Glutamatergic neuron (in vitro differentiated cells): ENCODE measurements around the gene PLEKHN1. TPM values are rescaled to one million over a fixed set of nuclear protein-coding genes. Genes with fewer than 3 reads are reported as not detected.
"Not testable (repeated sequence)": the region's sequence is repeated elsewhere in the genome, so short reads cannot be mapped to it uniquely, and the experiment has no call there.

Source experiments
- DNase-seq: peaks from one replicate; pipeline ENCODE4 v3.0.0; 2022
- H3K27ac Mint-ChIP-seq: one replicate; pipeline ENCODE4 v1.8.0; 2020; ENCODE audit warnings: mild to moderate bottlenecking, mixed read lengths, inconsistent platforms; ENCODE audit not compliant: unreplicated experiment
- H3K27me3 Mint-ChIP-seq: one replicate; pipeline ENCODE4 v1.8.0; 2020; ENCODE audit warnings: mild to moderate bottlenecking, moderate library complexity, mixed read lengths, inconsistent platforms; ENCODE audit not compliant: unreplicated experiment
- H3K36me3 Mint-ChIP-seq: one replicate; pipeline ENCODE4 v1.8.0; 2020; ENCODE audit warnings: mild to moderate bottlenecking, mixed read lengths, inconsistent platforms; ENCODE audit not compliant: unreplicated experiment
- H3K4me1 Mint-ChIP-seq: one replicate; pipeline ENCODE4 v1.8.0; 2020; ENCODE audit warnings: mild to moderate bottlenecking, low read depth, mixed read lengths, inconsistent platforms; ENCODE audit not compliant: unreplicated experiment
- H3K4me3 Mint-ChIP-seq: one replicate; pipeline ENCODE4 v1.8.0; 2020; ENCODE audit warnings: mild to moderate bottlenecking, mixed read lengths, inconsistent platforms; ENCODE audit not compliant: unreplicated experiment
- H3K9me3 Mint-ChIP-seq: one replicate; pipeline ENCODE4 v1.8.0; 2020; ENCODE audit warnings: mild to moderate bottlenecking, moderate library complexity, mixed read lengths, inconsistent platforms; ENCODE audit not compliant: unreplicated experiment
- total RNA-seq: library from RNA; stranded (reverse); fragmentation: NEBNext Ultra II Directional; extraction: Animal tissue kit (Norgen Biotek cat#: 25700); gene quantifications from one replicate; pipeline ENCODE4 v1.2.1, GENCODE V29; 2021; ENCODE audit not compliant: unreplicated experiment
- TF ChIP-seq, protein P1 (sequence below): fragments of 200-600 bp; sonication (generic); IDR thresholded peaks from one replicate; pipeline ENCODE4 v1.5.0; 2021; ENCODE audit not compliant: partially characterized antibody, unreplicated experiment

PLEKHN1 gene
- total RNA-seq, 1 donor from 2014 or later, result 0.29 TPM

DNA sequence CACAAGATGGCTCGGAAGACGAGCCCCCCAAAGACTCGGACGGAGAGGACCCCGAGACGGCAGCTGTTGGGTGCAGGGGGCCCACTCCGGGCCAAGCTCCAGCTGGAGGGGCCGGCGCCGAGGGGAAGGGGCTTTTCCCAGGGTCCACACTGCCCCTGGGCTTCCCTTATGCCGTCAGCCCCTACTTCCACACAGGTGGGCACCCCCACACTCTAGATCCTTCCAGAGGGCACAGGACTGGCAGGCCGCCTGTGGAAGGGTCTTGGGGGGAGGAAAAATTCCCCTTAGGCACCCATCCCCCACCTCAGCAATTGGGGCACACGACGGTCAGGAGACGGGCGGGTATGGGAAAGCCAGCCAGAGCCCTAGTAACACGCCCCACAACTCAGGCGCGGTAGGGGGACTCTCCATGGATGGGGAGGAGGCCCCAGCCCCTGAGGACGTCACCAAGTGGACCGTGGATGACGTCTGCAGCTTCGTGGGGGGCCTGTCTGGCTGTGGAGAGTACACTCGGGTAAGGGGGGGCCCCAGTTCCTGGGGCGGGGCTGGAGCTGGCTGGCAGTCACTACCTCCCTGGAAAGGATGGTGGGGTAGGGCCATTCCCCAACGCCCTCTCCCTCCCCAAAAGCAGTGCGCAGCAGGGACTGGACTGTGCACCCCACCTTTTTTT lies 23.3 kb upstream of the PLEKHN1 start:
- TF ChIP-seq, protein P1, sequence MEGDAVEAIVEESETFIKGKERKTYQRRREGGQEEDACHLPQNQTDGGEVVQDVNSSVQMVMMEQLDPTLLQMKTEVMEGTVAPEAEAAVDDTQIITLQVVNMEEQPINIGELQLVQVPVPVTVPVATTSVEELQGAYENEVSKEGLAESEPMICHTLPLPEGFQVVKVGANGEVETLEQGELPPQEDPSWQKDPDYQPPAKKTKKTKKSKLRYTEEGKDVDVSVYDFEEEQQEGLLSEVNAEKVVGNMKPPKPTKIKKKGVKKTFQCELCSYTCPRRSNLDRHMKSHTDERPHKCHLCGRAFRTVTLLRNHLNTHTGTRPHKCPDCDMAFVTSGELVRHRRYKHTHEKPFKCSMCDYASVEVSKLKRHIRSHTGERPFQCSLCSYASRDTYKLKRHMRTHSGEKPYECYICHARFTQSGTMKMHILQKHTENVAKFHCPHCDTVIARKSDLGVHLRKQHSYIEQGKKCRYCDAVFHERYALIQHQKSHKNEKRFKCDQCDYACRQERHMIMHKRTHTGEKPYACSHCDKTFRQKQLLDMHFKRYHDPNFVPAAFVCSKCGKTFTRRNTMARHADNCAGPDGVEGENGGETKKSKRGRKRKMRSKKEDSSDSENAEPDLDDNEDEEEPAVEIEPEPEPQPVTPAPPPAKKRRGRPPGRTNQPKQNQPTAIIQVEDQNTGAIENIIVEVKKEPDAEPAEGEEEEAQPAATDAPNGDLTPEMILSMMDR, result no peak
- peaks cover 14% of the 10 kb centered on the region for H3K27me3 Mint-ChIP-seq
- H3K4me1 Mint-ChIP-seq, result peaks cover 15% of the 10 kb centered on the region
- peaks cover 11% of the 10 kb centered on the region for H3K9me3 Mint-ChIP-seq
- H3K27ac Mint-ChIP-seq, result no peak overlapping the region
- peak overlapping the region; percentile 52 for H3K4me3 Mint-ChIP-seq
- DNase-seq, result no peak
- no peaks in the 10 kb centered on the region for H3K36me3 Mint-ChIP-seq

DNA sequence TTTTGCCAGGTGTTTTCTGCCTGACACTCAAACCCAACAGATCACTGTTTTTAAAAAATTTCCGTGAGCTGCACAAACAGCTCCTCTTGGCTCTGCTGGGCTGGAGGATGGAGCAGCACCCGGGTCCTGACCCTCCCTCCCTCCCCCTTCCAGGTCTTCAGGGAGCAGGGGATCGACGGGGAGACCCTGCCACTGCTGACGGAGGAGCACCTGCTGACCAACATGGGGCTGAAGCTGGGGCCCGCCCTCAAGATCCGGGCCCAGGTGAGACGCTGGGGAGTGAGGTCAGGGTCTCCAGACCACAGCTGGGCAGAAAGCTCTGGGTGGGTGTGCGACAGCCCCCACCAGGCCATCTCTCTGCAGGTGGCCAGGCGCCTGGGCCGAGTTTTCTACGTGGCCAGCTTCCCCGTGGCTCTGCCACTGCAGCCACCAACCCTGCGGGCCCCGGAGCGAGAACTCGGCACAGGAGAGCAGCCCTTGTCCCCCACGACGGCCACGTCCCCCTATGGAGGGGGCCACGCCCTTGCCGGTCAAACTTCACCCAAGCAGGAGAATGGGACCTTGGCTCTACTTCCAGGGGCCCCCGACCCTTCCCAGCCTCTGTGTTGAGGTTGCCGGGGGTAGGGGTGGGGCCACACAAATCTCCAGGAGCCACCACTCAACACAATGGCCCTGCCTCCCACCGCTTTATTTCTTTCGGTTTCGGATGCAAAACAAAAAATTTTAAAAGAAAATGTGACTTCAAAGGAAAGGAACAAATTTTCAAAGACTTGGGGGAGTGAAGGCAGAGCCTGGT lies 22.5 kb upstream of the PLEKHN1 start:
- Mint-ChIP-seq H3K27ac (peak overlapping the region; percentile 85), H3K4me3 (peak overlapping the region; percentile 52), H3K4me1 (peaks cover 12% of the 10 kb centered on the region), H3K9me3 (peaks cover 10% of the 10 kb centered on the region), H3K36me3 (no peaks in the 10 kb centered on the region), H3K27me3 (peaks cover 15% of the 10 kb centered on the region)
- DNase-seq, result no peak
- TF ChIP-seq, protein P1, result no peak

DNA sequence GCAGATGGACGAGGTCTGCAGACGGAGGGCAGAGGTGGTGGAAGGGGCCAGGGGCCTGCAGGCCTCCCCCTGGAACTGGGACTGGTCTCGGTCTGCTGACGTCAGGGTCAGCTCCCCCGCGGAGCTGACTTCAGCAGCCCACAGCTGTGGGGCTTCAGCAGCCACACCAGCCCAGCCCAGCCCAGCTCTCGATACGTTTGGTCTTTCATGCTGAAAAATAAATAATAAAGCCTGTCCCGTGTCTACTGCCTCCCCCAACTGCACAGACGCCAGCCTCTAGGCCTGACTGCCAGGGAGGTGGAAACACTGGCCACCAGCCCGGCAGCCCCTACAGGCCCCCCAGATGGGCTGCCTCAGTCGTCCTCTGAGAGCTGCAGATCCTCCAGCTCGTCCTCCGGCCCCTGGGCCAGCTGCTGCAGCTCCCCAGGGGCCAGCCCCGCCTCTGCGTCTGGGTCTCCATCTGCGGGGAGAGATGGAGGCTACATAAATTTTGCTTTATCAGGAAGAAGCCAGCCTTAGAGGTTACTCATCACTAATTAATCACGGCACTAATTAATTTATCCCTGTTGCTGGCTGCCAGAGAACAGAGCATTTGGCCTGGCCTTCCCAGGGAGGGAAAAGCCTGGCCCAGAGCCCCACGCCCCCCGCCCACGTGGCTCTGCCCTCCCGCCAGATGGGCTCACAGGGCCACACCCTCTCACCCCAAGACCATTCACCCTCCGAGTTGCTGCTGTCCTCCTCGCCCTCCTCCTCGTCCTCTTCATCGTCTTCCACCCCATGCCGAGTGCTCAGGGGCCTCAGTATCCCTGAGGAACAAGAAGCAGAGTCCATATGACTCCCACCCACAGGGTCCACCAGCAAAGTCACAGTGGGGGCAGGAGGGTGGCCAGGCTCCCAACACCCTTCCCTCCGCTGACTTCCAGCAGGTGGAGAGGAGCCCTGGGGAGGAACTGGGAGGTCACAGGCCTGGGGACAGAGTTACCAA lies 21.6 kb upstream of the PLEKHN1 start:
- peak; percentile 83 for DNase-seq
- Mint-ChIP-seq H3K4me3 (peak overlapping the region; percentile 64), H3K27me3 (peaks cover 14% of the 10 kb centered on the region), H3K27ac (peak overlapping the region; percentile 85), H3K9me3 (peaks cover 10% of the 10 kb centered on the region), H3K4me1 (peaks cover 11% of the 10 kb centered on the region), H3K36me3 (no peaks in the 10 kb centered on the region)
- TF ChIP-seq, protein P1, result no peak

DNA sequence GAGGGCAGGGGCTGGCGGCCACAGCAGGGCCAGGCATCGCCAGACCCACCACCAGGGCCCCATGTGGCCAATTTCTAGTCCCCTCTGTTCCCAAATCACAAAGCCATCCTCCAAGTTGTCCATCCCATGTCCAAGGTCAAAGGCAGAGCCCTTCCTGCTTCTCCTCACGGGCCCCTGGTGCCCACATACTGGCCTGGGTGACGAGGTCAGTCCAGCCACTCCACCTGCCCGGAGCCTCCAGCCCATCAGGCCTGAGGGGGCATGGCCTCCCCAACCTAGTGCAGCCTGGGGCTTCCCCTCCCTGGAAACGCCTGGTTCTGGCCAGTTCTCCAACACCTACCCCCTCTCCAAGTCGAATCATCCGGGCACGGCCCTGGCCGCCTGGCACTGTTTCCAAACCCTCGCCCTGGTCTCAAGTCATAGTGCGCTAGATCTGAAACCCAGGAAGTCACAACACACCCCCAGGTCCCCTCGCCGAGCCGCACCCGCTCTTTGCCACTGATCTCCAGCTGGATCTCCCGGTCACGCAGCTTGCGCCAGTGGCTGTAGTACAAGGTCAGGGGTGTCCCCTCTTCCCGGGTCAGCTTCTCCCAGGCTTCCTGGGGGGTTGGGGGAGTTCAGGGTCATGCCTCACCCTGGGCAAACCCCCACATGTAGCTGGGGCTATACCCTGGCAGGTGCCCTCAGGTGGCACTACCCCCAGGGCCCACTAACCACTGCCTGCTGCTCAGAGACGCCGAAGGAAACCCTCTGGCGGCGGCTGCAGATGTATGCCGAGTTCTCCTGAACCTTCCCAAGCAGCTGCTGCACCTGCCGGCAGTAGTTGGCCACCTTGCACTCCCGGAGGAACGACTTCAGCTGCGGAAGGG lies 20.4 kb upstream of the PLEKHN1 start:
- no peak overlapping the region for H3K4me3 Mint-ChIP-seq
- peaks cover 14% of the 10 kb centered on the region for H3K27me3 Mint-ChIP-seq
- TF ChIP-seq, protein P1, result no peak
- no peak for DNase-seq
- peaks cover 11% of the 10 kb centered on the region for H3K9me3 Mint-ChIP-seq
- no peak overlapping the region for H3K27ac Mint-ChIP-seq
- H3K4me1 Mint-ChIP-seq, result peaks cover 11% of the 10 kb centered on the region
- no peaks in the 10 kb centered on the region for H3K36me3 Mint-ChIP-seq

DNA sequence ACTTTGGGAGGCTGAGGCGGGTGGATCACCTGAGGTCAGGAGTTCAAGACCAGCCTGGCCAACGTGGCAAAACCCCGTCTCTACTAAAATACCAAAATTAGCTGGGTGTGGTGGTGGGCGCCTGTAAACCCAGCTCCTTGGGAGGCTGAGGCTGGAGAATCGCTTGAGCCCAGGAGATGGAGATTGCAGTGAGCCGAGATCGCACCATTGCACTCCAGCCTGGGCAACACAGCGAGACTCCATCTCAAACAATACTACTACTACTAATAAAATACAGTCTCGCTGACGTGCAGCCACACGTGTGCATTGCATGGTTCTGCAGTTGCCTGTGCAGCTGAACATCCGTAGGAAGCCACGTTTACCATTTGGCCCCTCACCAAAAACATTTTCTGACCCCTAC lies 19.5 kb upstream of the PLEKHN1 start:
- Mint-ChIP-seq H3K27me3 (peaks cover 12% of the 10 kb centered on the region), H3K4me1 (peaks cover 11% of the 10 kb centered on the region), H3K9me3 (peaks cover 11% of the 10 kb centered on the region)
- not testable (repeated sequence) for H3K27ac Mint-ChIP-seq, DNase-seq, H3K4me3 Mint-ChIP-seq, H3K36me3 Mint-ChIP-seq
